H1 (cell line): ENCODE data around the gene RBBP5. TPM values are rescaled to one million over a fixed set of nuclear protein-coding genes. Genes with fewer than 3 reads are reported as not detected.
"Not testable (repeated sequence)": the region's sequence is repeated elsewhere in the genome, so short reads cannot be mapped to it uniquely, and the experiment has no call there.

Experiments
- CTCF ChIA-PET: fragments of 300-600 bp; sonication (Branson Sonifier 250); formaldehyde crosslinking; loops from one replicate; lab custom pipeline; 2021; ENCODE audit not compliant: partially characterized antibody; lab: Charles Lee
- POLR2A ChIA-PET: fragments of 300-600 bp; sonication (Branson Sonifier 250); formaldehyde crosslinking; loops from one replicate; lab custom pipeline; 2021; ENCODE audit warnings: inconsistent platforms; ENCODE audit not compliant: partially characterized antibody; lab: Charles Lee
- DNase-seq, 2 experiments: peaks; one replicate each; pipeline versions ENCODE4 v3.0.0 to v3.0.0-alpha.2; 2010 to 2022; ENCODE audit warnings: low spot score in 2 of 2, low read depth in 1 of 2, mixed read lengths in 1 of 2
- FAIRE-seq: peaks from 2 replicates; lab custom pipeline; 2011; peaks lifted over from hg19 to GRCh38; lab: Jason Lieb, UNC
- H2AFZ ChIP-seq: 2 replicates; pipeline ENCODE4 v1.8.1; 2012; ENCODE audit warnings: low read length, inconsistent platforms
- H2AK5ac ChIP-seq: 2 replicates; pipeline ENCODE4 v1.6.1; 2013; ENCODE audit warnings: low read depth, low read length
- H2BK120ac ChIP-seq: replicated peaks from 2 replicates; pipeline ENCODE3; 2013; ENCODE audit warnings: low read depth, low read length, inconsistent platforms
- H2BK12ac ChIP-seq: 2 replicates; pipeline ENCODE4 v1.6.1; 2013; ENCODE audit warnings: low read depth, low read length
- H2BK15ac ChIP-seq: 2 replicates; pipeline ENCODE4 v1.6.1; 2013; ENCODE audit warnings: low read length
- H2BK20ac ChIP-seq: 2 replicates; pipeline ENCODE4 v1.6.1; 2013; ENCODE audit warnings: low read length
- H2BK5ac ChIP-seq: 2 replicates; pipeline ENCODE4 v1.6.1; 2013; ENCODE audit warnings: low read depth, low read length
- H3K14ac ChIP-seq: 2 replicates; pipeline ENCODE4 v1.6.1; 2013; ENCODE audit warnings: inconsistent platforms; ENCODE audit not compliant: insufficient read length
- H3K18ac ChIP-seq: 2 replicates; pipeline ENCODE4 v1.6.1; 2013; ENCODE audit warnings: low read length; ENCODE audit errors: extremely low read depth
- H3K23ac ChIP-seq: 2 replicates; pipeline ENCODE4 v1.6.1; 2013; ENCODE audit warnings: inconsistent platforms; ENCODE audit not compliant: insufficient read length
- H3K23me2 ChIP-seq: 2 replicates; pipeline ENCODE4 v1.6.1; 2013; ENCODE audit warnings: low read depth, low read length
- H3K27ac ChIP-seq: 2 replicates; pipeline ENCODE4 v1.6.1; 2011; ENCODE audit warnings: low read depth, low read length, inconsistent platforms
- H3K27me3 ChIP-seq, 4 experiments: replicated peaks in 1 of 4; 1 replicate in 1 of 4; 2 replicates in 3 of 4; pipeline versions ENCODE4 v1.6.1 to v1.8.1; 2011 to 2013; ENCODE audit warnings: low read length in 3 of 4, mild to moderate bottlenecking in 3 of 4, inconsistent platforms in 2 of 4, mixed read lengths in 2 of 4, moderate library complexity in 1 of 4; ENCODE audit not compliant: control insufficient read depth in 3 of 4, insufficient read depth in 3 of 4; ENCODE audit errors: extremely low read depth in 1 of 4
- H3K36me3 ChIP-seq, 4 experiments: 2 replicates each; pipeline versions ENCODE4 v1.6.1 to v1.8.1; 2011 to 2013; ENCODE audit warnings: mild to moderate bottlenecking in 4 of 4, low read length in 3 of 4, moderate library complexity in 2 of 4, control low read depth in 1 of 4, inconsistent platforms in 1 of 4; ENCODE audit not compliant: insufficient read depth in 4 of 4, control insufficient read depth in 2 of 4
- H3K4ac ChIP-seq: replicated peaks from 2 replicates; pipeline ENCODE3; 2013; ENCODE audit warnings: low read length, low read depth, mixed read lengths, inconsistent platforms; ENCODE audit not compliant: insufficient read length
- H3K4me1 ChIP-seq, 4 experiments: replicated peaks in 1 of 4; 1 replicate in 1 of 4; 2 replicates in 3 of 4; pipeline versions ENCODE4 v1.6.1 to v1.8.1; 2011 to 2013; ENCODE audit warnings: low read length in 3 of 4, inconsistent platforms in 2 of 4, mixed read lengths in 1 of 4; ENCODE audit not compliant: insufficient read depth in 4 of 4, control insufficient read depth in 3 of 4
- H3K4me2 ChIP-seq, 2 experiments: 2 replicates each; pipeline versions ENCODE4 v1.6.1 to v1.8.1; 2011 to 2013; ENCODE audit warnings: low read depth in 2 of 2, low read length in 2 of 2, control low read depth in 1 of 2, inconsistent platforms in 1 of 2, mild to moderate bottlenecking in 1 of 2; ENCODE audit not compliant: insufficient read depth in 1 of 2
- H3K4me3 ChIP-seq, 4 experiments: fragments of 200-600, 300-600 bp in 1 of 4; sonication (generic), shearing (Covaris generic), sonication (Bioruptor Twin) in 1 of 4; 2 replicates each; pipeline versions ENCODE4 v1.5.1 to v1.8.1; 2011 to 2016; ENCODE audit warnings: low read length in 4 of 4, low read depth in 3 of 4, control low read depth in 2 of 4, inconsistent platforms in 2 of 4, mild to moderate bottlenecking in 2 of 4, mixed read lengths in 1 of 4, moderate library complexity in 1 of 4; ENCODE audit not compliant: insufficient read depth in 2 of 4; ENCODE audit errors: extremely low read depth in 1 of 4
- H3K56ac ChIP-seq: replicated peaks from 2 replicates; pipeline ENCODE3; 2013; ENCODE audit warnings: low read depth, mild to moderate bottlenecking, mixed read lengths, low read length, inconsistent platforms; ENCODE audit not compliant: insufficient read length
- H3K79me1 ChIP-seq: 2 replicates; pipeline ENCODE4 v1.6.1; 2013; ENCODE audit warnings: low read depth, low read length, control low read depth
- H3K79me2 ChIP-seq, 2 experiments: 2 replicates each; pipeline versions ENCODE4 v1.6.1 to v1.8.1; 2012 to 2013; ENCODE audit warnings: low read length in 2 of 2, mild to moderate bottlenecking in 2 of 2, inconsistent platforms in 1 of 2; ENCODE audit not compliant: insufficient read depth in 2 of 2, control insufficient read depth in 1 of 2
- H3K9ac ChIP-seq, 4 experiments: replicated peaks in 1 of 4; 1 replicate in 1 of 4; 2 replicates in 3 of 4; pipeline versions ENCODE4 v1.6.1 to v1.8.1; 2011 to 2013; ENCODE audit warnings: low read depth in 3 of 4, low read length in 3 of 4, control low read depth in 2 of 4, mild to moderate bottlenecking in 2 of 4, moderate library complexity in 2 of 4, inconsistent platforms in 1 of 4; ENCODE audit errors: extremely low read depth in 1 of 4
- H3K9me3 ChIP-seq, 2 experiments: 2 replicates each; pipeline versions ENCODE4 v1.6.1 to v1.8.1; 2012 to 2013; ENCODE audit warnings: mild to moderate bottlenecking in 2 of 2, moderate library complexity in 2 of 2, control low read depth in 1 of 2, inconsistent platforms in 1 of 2, low read depth in 1 of 2, low read length in 1 of 2, mixed read lengths in 1 of 2; ENCODE audit not compliant: insufficient read depth in 2 of 2
- H4K20me1 ChIP-seq, 2 experiments: replicated peaks in 1 of 2; 2 replicates each; pipeline versions ENCODE3 to v1.8.1; 2011 to 2013; ENCODE audit warnings: inconsistent platforms in 2 of 2, low read length in 2 of 2, mild to moderate bottlenecking in 1 of 2; ENCODE audit not compliant: insufficient read depth in 2 of 2, control insufficient read depth in 1 of 2
- H4K5ac ChIP-seq: 2 replicates; pipeline ENCODE4 v1.6.1; 2013; ENCODE audit warnings: low read length, low read depth, mixed read lengths, inconsistent platforms; ENCODE audit not compliant: insufficient read length
- H4K8ac ChIP-seq: 2 replicates; pipeline ENCODE4 v1.8.0; 2013; ENCODE audit warnings: mild to moderate bottlenecking, moderate library complexity, low read length, inconsistent platforms; ENCODE audit not compliant: insufficient read depth; ENCODE audit errors: extremely low read depth
- H4K91ac ChIP-seq: replicated peaks from 2 replicates; pipeline ENCODE3; 2013; ENCODE audit warnings: low read length, mixed read lengths, inconsistent platforms; ENCODE audit not compliant: insufficient read length
- WGBS, 2 experiments: shearing (Covaris generic) in 1 of 2; methylation state at CpG; one replicate each; pipeline versions ENCODE4 v1.1.6 to v1.1.7; 2013 to 2015; ENCODE audit warnings: low lambda C conversion rate in 2 of 2, mixed read lengths in 2 of 2, inconsistent platforms in 1 of 2, low coverage in 1 of 2, missing lambda C conversion rate in 1 of 2; ENCODE audit not compliant: insufficient replicate concordance in 2 of 2, insufficient coverage in 1 of 2, insufficient read length in 1 of 2; ENCODE audit errors: extremely low coverage in 1 of 2, missing lambda C conversion rate in 1 of 2; 5-methylcytosine and 5-hydroxymethylcytosine counted together
- polyA plus RNA-seq, 7 experiments: library from polyadenylated mRNA; depleted of rRNA in 3 of 7; stranded (reverse) in 5 of 7; unstranded in 2 of 7; fragments of >200 nt in 5 of 7; fragments of 200-250 nt in 2 of 7; gene quantifications; 1 replicate in 5 of 7; 2 replicates in 1 of 7; 4 replicates in 1 of 7; pipeline versions ENCODE4 v1.2.1 to v1.2.3, GENCODE V29; 2011 to 2013; ENCODE audit warnings: missing spikeins in 2 of 7, mixed read lengths in 2 of 7
- total RNA-seq: library from RNA; stranded (reverse); fragmentation: NEBNext Ultra II Directional; extraction: Animal tissue kit (Norgen Biotek cat#: 25700); gene quantifications from 2 replicates; pipeline ENCODE4 v1.2.1, GENCODE V29; 2021

RBBP5 gene
- total and polyA plus RNA-seq, 2 of the 8 experiments (the other 6 are each of a cell fraction or from before 2014, with no cell fraction given) = 6.7 to 21.5 TPM

GRCh38 chr1:205155665-205156377, 34.0 kb upstream of the RBBP5 start:
- H3K9ac ChIP-seq, H3K56ac ChIP-seq, DNase-seq, H3K18ac ChIP-seq, H4K20me1 ChIP-seq, H4K5ac ChIP-seq, H2BK20ac ChIP-seq, H4K91ac ChIP-seq, H4K8ac ChIP-seq, H3K23me2 ChIP-seq, H2BK12ac ChIP-seq, POLR2A ChIA-PET, H3K4me3 ChIP-seq, H2AFZ ChIP-seq, H3K79me1 ChIP-seq, H2BK5ac ChIP-seq, H3K27me3 ChIP-seq, H3K4me2 ChIP-seq, H2AK5ac ChIP-seq, H3K4ac ChIP-seq, H3K23ac ChIP-seq, H3K4me1 ChIP-seq, H3K27ac ChIP-seq, H3K14ac ChIP-seq, H3K79me2 ChIP-seq, FAIRE-seq, H2BK120ac ChIP-seq, H2BK15ac ChIP-seq: not testable (repeated sequence)
- Histone ChIP-seq H3K36me3 (peaks cover 11 to 57% (median 44%) of the 10 kb centered on the region in 4 experiments; a peak in 7 of 8 replicates), H3K9me3 (peaks cover 13 to 19% of the 10 kb centered on the region in 2 experiments)
- 87% methylated on average over 3 of the region's 3 CpGs; no CpG with 5 or more reads in 1 of the 2 experiments for WGBS, 2 experiments
- CTCF ChIA-PET = interaction anchor here (0.6 to 1.0 kb wide), 2 partner anchors 10 to 26 kb away, joined by 3 read pairs; no protein-coding TSS in a partner anchor
